ENCODE results near the gene ARGLU1.

Gene ARGLU1, protein sequence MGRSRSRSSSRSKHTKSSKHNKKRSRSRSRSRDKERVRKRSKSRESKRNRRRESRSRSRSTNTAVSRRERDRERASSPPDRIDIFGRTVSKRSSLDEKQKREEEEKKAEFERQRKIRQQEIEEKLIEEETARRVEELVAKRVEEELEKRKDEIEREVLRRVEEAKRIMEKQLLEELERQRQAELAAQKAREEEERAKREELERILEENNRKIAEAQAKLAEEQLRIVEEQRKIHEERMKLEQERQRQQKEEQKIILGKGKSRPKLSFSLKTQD

GRCh38 chr13:106567474-106568298, at the start of gene ARGLU1:
Gene ARGLU1 (minus strand): TSS chr13:106568137. CDS start chr13:106567919, 218 bp downstream.
- peak; percentile 64 for DNase-seq (ENCODE audit: extremely low read depth, low read depth)
- TF ChIP-seq, protein P1, sequence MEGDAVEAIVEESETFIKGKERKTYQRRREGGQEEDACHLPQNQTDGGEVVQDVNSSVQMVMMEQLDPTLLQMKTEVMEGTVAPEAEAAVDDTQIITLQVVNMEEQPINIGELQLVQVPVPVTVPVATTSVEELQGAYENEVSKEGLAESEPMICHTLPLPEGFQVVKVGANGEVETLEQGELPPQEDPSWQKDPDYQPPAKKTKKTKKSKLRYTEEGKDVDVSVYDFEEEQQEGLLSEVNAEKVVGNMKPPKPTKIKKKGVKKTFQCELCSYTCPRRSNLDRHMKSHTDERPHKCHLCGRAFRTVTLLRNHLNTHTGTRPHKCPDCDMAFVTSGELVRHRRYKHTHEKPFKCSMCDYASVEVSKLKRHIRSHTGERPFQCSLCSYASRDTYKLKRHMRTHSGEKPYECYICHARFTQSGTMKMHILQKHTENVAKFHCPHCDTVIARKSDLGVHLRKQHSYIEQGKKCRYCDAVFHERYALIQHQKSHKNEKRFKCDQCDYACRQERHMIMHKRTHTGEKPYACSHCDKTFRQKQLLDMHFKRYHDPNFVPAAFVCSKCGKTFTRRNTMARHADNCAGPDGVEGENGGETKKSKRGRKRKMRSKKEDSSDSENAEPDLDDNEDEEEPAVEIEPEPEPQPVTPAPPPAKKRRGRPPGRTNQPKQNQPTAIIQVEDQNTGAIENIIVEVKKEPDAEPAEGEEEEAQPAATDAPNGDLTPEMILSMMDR (IDR thresholded peaks at IDR 0.05; ENCODE audit: low read depth, low read length), result no peak

DNA sequence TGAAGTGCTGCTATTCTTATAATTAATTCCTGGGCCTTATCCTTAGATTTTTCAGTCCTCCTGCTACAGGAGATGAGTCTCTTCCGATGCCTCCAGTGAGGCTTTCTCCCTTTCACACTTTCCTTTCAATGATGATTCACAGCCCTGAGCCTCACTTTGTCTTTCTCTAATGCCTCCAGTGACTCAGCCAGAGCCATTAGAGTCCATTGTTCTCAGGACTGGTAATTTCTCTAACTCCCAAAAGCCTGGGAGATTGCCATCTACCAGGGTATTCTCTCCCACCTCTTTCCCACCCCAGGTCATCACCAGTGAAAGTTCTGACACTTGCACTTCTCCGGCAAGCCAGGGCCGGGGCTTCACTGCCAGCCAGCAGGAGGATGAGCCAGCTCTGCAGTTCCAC, 49.6 kb upstream of the ARGLU1 start:
- TF ChIP-seq, protein P1 (IDR thresholded peaks at IDR 0.05; ENCODE audit: low read depth, low read length), result no peak
- no peak for DNase-seq (ENCODE audit: extremely low read depth, low read depth)

DNA sequence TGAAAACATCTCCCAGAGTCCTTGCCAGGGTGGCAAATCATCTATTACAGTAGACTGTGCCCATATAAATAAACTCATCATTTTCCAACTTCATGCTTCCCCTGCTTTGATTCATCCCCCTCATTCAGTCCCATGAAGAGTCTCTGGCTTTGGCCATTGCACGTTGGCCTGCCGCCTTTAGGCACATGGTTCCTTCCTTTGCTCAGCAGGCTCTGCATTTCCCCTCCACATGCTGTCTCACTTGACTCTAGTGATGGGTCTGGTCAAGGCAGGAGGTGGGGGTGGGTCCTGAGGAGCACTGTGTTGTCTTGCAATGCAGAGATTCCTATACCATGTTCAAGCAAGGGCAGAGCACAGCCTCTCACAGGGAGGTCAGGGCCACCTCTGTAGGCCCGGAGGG, 48.8 kb upstream of the ARGLU1 start:
- TF ChIP-seq, protein P1 (IDR thresholded peaks at IDR 0.05; ENCODE audit: low read depth, low read length), result no peak
- DNase-seq (ENCODE audit: extremely low read depth, low read depth), result no peak

- TF ChIP-seq, protein P1 (IDR thresholded peaks at IDR 0.05; ENCODE audit: low read depth, low read length), result no peak
- DNase-seq (ENCODE audit: extremely low read depth, low read depth), result no peak
Measured at GRCh38 chr13:106614874-106615273, 46.9 kb upstream of the ARGLU1 start.

- DNase-seq (ENCODE audit: extremely low read depth, low read depth), result no peak
- TF ChIP-seq, protein P1 (IDR thresholded peaks at IDR 0.05; ENCODE audit: low read depth, low read length), result no peak
Measured at GRCh38 chr13:106612688-106613087, 44.8 kb upstream of the ARGLU1 start.

DNA sequence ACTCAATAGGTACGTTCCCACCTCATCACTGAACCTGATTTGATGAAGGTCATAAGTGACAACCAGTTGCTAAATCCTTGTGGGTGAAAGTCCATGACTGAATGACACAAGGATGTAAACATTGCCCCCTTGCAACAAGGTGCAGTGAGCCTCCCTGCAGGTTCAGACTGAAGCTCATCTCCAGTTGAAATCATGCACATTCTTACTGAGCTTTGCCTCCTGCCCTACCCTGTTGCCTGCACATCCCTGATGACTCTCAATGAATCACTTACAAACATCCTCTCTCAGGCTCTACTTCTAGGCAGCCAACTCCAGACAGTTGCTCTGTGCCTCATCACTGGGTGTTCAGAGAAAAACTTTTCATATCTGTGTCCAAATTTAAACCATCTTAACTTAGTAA, 42.5 kb upstream of the ARGLU1 start:
- DNase-seq (ENCODE audit: extremely low read depth, low read depth), result no peak
- TF ChIP-seq, protein P1 (IDR thresholded peaks at IDR 0.05; ENCODE audit: low read depth, low read length), result no peak

- TF ChIP-seq, protein P1 (IDR thresholded peaks at IDR 0.05; ENCODE audit: low read depth, low read length), result no peak
- no peak for DNase-seq (ENCODE audit: extremely low read depth, low read depth)
Measured at GRCh38 chr13:106609116-106609515, 41.2 kb upstream of the ARGLU1 start.
